HG03520 (cell line): ENCODE results near the gene GCNT2.
"Not testable (repeated sequence)": the region's sequence is repeated elsewhere in the genome, so short reads cannot be mapped to it uniquely, and the experiment has no call there.

Experiments
- ATAC-seq: cut with Tn5 transposase; IDR thresholded peaks from one replicate; pipeline ENCODE4 v1.9.1; 2021; ENCODE audit warnings: mild to moderate bottlenecking, moderate library complexity; ENCODE audit not compliant: unreplicated experiment

The GCNT2 gene

DNA sequence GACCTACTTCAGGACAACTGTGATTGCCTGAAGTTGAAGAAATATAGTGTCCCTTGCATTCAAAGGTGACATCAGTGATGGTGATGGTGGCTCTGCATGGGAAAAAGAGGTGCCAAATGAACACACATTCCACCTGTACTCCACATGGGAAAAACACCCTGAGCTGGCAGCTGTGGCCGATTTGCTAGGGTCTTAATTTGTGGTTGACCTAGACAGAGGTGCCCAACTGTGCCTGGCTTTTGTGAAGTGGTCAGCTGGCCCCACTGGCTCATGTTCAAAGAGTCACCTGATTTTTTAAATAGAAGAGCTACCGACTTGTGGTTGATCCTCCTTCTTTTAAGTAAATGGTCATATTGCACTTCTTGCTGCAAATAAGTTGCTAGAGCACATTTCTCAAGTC, 7.6 kb upstream of the GCNT2 start:
- ATAC-seq: no peak

GRCh38 chr6:10514049-10514780, 6.9 kb upstream of the GCNT2 start:
- no peak for ATAC-seq

DNA sequence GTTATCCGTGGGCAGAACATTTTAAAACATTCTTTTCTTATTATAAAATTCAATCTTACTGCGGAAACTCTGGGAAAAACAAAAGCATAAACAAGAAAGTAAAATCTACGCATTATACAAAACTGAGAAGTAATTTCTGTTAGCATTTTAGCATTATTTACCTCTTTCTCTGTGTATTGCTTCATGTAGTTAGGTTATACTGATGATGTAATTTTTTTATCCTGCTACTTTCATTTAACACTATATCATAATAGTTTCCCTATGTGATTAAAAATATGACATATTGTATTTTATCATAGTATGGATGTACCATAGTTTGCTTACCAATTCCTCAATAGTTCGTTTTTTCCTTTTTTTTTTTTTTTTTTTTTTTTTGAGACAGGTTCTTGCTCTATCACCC, 4.2 kb upstream of the GCNT2 start:
- no peak for ATAC-seq

DNA sequence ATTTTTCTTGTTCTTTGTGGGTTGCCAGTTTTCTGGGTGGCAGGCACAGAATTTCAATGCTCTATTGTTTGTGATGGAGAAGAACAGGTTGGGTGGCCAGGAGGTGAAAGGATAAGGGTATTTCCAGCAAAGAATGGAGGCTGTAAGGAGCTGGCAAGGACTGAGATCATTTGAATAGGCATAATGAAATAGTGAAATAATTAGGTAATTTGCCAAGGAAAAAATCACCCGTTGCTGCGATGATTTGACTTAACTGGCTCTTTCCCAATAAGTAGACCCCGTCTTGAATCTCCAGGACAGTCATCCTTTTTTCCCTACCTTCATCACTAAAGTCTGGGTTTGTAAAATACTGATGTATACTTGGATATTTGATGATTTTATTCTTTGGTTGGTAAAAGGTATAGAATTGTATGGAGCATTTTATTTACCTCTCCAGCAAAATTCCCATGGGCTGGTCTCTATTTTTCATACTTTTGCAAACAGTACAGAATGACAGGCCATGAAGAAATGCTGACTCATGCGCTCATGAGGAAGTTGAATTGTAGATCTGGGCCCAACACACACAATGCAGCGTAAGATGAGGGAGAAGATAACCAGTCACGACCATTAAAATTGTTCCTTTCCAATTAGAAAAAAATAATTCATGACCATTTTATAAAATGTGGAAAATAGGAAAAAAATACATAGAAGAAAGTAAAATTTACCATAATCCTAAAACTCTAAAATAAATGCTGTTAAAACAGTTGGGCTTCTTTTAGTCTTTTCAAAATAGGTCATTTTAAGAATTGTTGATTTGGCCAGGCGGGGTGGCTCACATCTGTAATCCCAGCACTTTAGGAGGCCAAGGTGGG, 2.4 kb upstream of the GCNT2 start:
- ATAC-seq: no peak

DNA sequence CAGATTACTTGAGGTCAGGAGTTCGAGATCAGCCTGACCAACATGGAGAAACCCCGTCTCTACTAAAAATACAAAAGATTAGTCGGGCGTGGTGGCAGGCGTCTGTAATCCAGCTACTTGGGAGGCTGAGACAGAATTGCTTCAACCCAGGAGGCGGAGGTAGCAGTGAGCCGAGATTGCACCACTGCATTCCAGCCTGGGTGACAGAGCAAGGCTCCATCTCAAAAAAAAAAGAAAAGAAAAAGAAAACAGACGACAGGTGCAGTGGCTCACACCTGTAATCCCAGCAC, 1.8 kb upstream of the GCNT2 start:
- ATAC-seq: not testable (repeated sequence)

DNA sequence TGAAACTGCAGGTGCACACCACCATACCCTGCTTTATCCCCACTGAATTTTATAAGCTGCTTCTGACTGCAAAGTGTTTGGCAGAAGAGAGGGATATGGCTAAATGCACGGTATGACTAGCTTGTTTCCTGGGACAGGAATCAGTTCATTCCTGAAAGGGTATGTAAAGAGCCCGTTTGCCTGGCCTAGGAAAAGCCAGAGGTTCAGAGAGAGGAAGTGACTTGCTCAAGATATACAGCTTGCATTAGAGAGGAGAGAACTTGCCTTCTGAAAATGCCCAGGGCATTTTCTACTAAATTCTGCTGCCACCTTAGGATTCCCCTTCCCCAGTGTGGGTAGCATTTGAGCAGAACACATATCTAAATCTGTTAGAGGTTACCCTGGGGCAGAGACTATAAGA, 683 bp upstream of the GCNT2 start:
- ATAC-seq: no peak

GRCh38 chr6:10522929-10523573, 1.9 kb downstream of the GCNT2 start:
- no peak for ATAC-seq

- no peak for ATAC-seq
These were observed 5.0 kb downstream of the GCNT2 start for GRCh38 chr6:10526156-10526555.

DNA sequence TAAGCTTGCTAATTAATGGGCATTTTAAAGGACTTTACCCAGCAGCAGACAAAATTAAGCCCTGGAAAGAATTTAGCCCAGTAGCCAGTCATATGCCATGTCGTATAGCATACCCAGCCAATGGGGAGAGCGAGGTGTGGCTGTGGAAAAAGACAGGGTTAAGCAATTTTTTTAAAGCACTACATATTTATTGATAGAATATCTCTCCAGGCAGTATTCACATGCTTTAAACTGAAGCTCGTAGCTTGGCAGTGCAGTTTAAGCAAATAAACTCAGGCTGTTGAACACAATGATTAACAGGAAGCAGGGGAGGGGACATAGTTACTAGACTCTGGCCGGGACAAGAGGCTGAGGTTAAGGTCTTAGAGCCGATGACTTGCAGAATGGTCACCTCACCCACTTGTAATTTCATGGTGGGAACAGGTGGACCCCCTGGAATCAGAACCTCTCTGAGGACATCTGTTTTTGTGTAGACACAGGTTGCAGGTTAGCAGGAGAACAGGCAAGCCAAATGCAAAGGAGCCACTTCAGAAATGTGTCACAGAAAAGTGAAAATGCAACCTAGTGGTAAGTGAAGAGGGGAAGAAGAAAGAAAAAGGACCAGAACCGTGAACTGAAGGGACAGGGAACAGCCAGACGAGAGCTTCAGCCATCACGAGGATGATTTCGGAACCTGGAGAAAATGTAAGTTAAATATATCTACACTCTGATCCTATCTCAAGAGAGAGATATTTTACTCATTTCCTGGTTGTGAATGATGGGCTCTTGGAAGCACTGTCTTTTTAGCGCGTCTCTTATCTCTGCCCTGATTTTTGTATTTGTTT, 7.2 kb downstream of the GCNT2 start:
- ATAC-seq: peak; percentile 55

DNA sequence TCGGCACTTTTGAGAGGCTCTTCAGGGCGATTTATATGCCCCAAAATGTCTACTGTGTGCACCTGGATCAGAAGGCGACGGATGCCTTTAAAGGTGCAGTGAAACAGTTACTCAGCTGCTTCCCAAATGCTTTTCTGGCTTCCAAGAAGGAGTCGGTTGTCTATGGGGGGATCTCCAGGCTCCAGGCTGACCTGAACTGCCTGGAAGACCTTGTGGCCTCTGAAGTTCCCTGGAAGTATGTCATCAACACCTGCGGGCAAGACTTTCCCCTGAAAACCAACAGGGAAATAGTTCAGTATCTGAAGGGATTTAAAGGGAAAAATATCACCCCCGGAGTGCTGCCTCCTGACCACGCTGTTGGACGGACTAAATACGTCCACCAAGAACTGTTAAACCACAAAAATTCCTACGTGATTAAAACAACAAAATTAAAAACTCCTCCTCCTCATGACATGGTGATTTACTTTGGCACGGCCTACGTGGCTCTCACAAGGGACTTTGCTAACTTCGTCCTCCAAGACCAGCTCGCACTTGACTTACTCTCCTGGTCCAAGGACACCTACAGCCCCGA, 8.2 kb downstream of the GCNT2 start:
- no peak for ATAC-seq

GRCh38 chr6:10529828-10530374, 8.8 kb downstream of the GCNT2 start:
- ATAC-seq: not testable (repeated sequence)

DNA sequence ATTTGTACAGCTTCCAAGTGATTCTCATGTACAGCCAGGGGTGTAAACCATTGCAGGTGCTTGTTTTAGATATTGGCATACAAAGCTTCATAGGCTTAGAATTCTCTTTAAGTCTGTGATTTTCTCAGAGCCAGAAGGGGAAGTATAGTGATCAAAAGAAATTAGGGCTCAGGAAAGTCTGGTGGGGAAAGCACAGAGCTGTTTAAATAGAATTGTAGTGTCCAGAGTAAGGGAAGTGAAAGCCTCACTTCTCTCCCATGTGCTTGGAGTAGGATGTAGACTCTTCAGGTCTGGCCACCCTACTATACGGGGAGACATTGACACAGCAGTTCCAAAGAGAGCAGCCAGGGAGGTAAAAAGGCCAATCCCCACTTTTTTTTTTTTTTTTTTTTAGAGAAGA, 10.4 kb downstream of the GCNT2 start:
- ATAC-seq: no peak

- no peak for ATAC-seq
These were observed 10.8 kb downstream of the GCNT2 start for GRCh38 chr6:10531942-10532341.

DNA sequence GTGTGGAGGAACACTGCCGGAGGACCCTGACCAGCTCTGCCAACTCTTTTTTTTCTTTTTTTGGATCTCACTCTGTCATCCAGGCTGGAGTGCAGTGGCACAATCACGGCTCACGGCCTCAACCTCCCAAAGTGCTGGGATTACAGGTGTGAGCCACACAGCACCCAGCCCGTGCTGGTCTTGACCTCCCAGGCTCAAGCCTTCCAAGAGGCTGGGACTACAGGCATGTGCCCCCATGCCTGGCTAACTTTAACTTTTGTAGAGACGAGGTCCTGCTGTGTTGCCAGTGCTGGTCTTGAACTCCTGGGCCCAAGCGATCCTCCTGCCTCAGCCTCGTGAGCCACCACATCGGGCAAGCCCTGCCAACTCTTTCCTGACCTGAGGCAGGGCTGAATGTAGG, 11.2 kb downstream of the GCNT2 start:
- no peak for ATAC-seq

GRCh38 chr6:10534419-10534762, 13.2 kb downstream of the GCNT2 start:
- peak; percentile 18 for ATAC-seq

- ATAC-seq: no peak
These were observed 14.0 kb downstream of the GCNT2 start for GRCh38 chr6:10535193-10535592.

- ATAC-seq: no peak
These were observed 16.6 kb downstream of the GCNT2 start for GRCh38 chr6:10537726-10538125.

GRCh38 chr6:10540073-10540746, 19.1 kb downstream of the GCNT2 start:
- ATAC-seq: no peak

DNA sequence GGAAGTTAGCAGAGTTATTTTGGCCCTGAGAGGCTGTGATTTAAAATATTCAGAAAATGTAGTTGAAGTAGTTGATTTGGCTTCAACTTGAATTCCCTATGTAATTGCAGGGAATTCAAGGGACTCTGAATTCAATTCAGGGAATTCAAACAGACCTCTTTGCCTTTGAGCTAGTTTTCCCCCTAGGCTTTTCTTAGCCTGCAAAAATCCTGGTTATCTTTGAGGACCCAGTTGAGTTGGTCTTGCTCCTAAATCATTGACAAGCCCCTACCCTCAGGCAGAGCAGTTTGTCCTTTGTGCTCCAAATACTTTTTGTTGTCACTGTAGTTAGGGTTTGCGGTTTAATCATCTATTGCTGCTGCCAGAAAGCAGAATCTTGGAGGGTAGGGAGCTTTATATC, 20.4 kb downstream of the GCNT2 start:
- ATAC-seq: no peak

- ATAC-seq: no peak
These were observed 21.1 kb downstream of the GCNT2 start for GRCh38 chr6:10542213-10542612.
